AG04449 (cell line): ENCODE data around the gene ARAF.
A peak's percentile ranks its signal among the peaks of the same experiment; 100 is the strongest.

Experiments
- CTCF ChIA-PET: fragments of 350-600 bp; formaldehyde crosslinking; extraction: SDS; loops from one replicate; lab custom pipeline; 2021; ENCODE audit warnings: antibody characterized with exemption; lab: Yijun Ruan, JAX
- POLR2A ChIA-PET: fragments of 400-600, 350-600 bp; formaldehyde crosslinking; extraction: SDS; loops from one replicate; lab custom pipeline; 2020; ENCODE audit warnings: antibody characterized with exemption, inconsistent platforms; lab: Yijun Ruan, JAX
- DNase-seq: peaks from one replicate; pipeline ENCODE4 v3.0.0-alpha.2; 2010; ENCODE audit warnings: low read depth, low spot score
- H3K4me3 ChIP-seq: 2 replicates; pipeline ENCODE4 v1.5.1; 2011; ENCODE audit warnings: low read depth, mild to moderate bottlenecking, control low read depth, low read length
- TF ChIP-seq, protein P1 (sequence below): IDR thresholded peaks from one replicate; pipeline ENCODE4 v1.5.1; 2011; ENCODE audit warnings: mild to moderate bottlenecking, moderate library complexity, low read length, control low read depth, inconsistent platforms; ENCODE audit not compliant: insufficient read depth; ENCODE audit errors: missing control alignments

Gene ARAF

GRCh38 chrX:47523297-47523696 is 37.7 kb upstream of the ARAF start:
- H3K4me3 ChIP-seq: peak overlapping the region; percentile 58
- TF ChIP-seq, protein P1, sequence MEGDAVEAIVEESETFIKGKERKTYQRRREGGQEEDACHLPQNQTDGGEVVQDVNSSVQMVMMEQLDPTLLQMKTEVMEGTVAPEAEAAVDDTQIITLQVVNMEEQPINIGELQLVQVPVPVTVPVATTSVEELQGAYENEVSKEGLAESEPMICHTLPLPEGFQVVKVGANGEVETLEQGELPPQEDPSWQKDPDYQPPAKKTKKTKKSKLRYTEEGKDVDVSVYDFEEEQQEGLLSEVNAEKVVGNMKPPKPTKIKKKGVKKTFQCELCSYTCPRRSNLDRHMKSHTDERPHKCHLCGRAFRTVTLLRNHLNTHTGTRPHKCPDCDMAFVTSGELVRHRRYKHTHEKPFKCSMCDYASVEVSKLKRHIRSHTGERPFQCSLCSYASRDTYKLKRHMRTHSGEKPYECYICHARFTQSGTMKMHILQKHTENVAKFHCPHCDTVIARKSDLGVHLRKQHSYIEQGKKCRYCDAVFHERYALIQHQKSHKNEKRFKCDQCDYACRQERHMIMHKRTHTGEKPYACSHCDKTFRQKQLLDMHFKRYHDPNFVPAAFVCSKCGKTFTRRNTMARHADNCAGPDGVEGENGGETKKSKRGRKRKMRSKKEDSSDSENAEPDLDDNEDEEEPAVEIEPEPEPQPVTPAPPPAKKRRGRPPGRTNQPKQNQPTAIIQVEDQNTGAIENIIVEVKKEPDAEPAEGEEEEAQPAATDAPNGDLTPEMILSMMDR: peak; percentile 91
- ChIA-PET POLR2A (interaction anchor here (1.0 to 1.4 kb wide), 3 partner anchors 22 to 329 kb away, joined by 3 to 5 read pairs (median 3); no protein-coding TSS in a partner anchor), CTCF (interaction anchor here (0.6 to 4.4 kb wide), 28 partner anchors 8 to 332 kb away, joined by 3 to 48 read pairs (median 6); no protein-coding TSS in a partner anchor)
- DNase-seq: no peak

GRCh38 chrX:47523713-47524166 is 37.3 kb upstream of the ARAF start:
- POLR2A ChIA-PET: interaction anchor here (1.1 to 1.4 kb wide), 2 partner anchors 23 to 27 kb away, joined by 3 to 5 read pairs; no protein-coding TSS in a partner anchor
- TF ChIP-seq, protein P1: no peak
- CTCF ChIA-PET: interaction anchor here (0.6 to 4.4 kb wide), 27 partner anchors 9 to 332 kb away, joined by 3 to 48 read pairs (median 6); no protein-coding TSS in a partner anchor
- H3K4me3 ChIP-seq: peak overlapping the region; percentile 57
- no peak for DNase-seq

DNA sequence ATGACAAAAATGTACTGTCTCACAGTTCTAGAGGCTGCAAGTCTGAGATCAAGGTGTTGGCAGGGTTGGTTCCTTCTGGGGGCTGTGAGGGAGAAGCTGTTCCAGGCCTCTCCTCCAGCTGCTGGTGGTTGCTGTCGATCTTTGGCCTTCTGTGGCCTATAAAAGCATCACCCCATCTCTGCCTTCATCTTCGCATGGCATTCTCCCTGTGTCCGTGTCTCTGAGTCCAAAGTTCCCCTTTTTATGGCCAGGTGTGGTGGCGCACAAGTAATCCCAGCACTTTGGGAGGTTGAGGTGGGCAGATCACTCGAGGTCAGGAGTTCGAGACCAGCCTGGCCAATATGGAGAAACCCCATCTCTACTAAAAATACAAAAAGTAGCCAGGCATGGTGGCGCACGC is 31.5 kb upstream of the ARAF start:
- no peak for DNase-seq
- H3K4me3 ChIP-seq: no peak overlapping the region
- CTCF ChIA-PET: no interaction called here
- TF ChIP-seq, protein P1: no peak
- POLR2A ChIA-PET: no interaction called here

DNA sequence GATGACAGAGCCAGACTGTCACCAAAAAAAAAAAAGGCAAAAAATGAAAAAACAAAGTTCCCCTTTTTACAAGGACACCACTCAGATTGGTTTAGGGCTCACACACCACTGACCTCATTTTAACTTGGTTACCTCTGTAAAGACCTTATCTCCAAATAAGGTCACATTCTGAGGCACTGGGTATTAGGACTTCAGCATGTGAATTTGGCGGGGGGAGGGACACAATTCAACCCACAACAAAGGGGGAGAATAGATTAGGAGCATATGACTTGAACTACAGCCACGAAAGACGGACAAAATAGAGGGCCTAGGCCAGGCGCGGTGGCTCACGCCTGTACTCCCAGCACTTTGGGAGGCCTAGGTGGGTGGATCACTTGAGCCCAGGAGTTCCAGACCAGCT is 31.0 kb upstream of the ARAF start:
- TF ChIP-seq, protein P1: no peak
- CTCF ChIA-PET: no interaction called here
- DNase-seq: no peak
- no peak overlapping the region for H3K4me3 ChIP-seq
- POLR2A ChIA-PET: no interaction called here

- POLR2A ChIA-PET: no interaction called here
- DNase-seq: no peak
- CTCF ChIA-PET: interaction anchor here (1.1 to 4.4 kb wide), 8 partner anchors 7 to 486 kb away, joined by 3 to 45 read pairs (median 5); no protein-coding TSS in a partner anchor
- TF ChIP-seq, protein P1: no peak
- no peak overlapping the region for H3K4me3 ChIP-seq
These were observed 21.1 kb upstream of the ARAF start for GRCh38 chrX:47539860-47540259.

- ChIA-PET POLR2A (interaction anchor here (0.6 kb wide), 1 partner anchor 21 kb away, joined by 4 read pairs; no protein-coding TSS in a partner anchor), CTCF (interaction anchor here (0.6 to 4.4 kb wide), 19 partner anchors 9 to 486 kb away, joined by 3 to 45 read pairs (median 5); no protein-coding TSS in a partner anchor)
- TF ChIP-seq, protein P1: peak; percentile 37
- no peak overlapping the region for H3K4me3 ChIP-seq
- peak; percentile 59 for DNase-seq
These were observed 20.1 kb upstream of the ARAF start for GRCh38 chrX:47540754-47541538.
